Panc1 (cell line): ENCODE results near the gene GMPR2.

ENCODE experiments used
- CTCF ChIP-seq: fragments of 450-650 bp; IDR thresholded peaks from 2 replicates; pipeline ENCODE4 v1.5.1; 2017; ENCODE audit warnings: mild to moderate bottlenecking
- POLR2AphosphoS5 ChIP-seq: IDR thresholded peaks from 2 replicates; pipeline ENCODE4 v1.6.1; 2012; ENCODE audit warnings: mild to moderate bottlenecking, low read depth, low read length, moderate library complexity
- REST ChIP-seq, 2 experiments: IDR thresholded peaks; 2 replicates each; pipeline ENCODE4 v1.6.1; 2011 to 2012; ENCODE audit warnings: low read depth in 2 of 2, control low read depth in 1 of 2, low read length in 1 of 2, mild to moderate bottlenecking in 1 of 2, moderate library complexity in 1 of 2; ENCODE audit not compliant: insufficient read depth in 1 of 2

- no peak for TF ChIP-seq CTCF
- no peak for TF ChIP-seq POLR2AphosphoS5
- no peak for TF ChIP-seq REST (IDR thresholded peaks at IDR 0.05; ENCODE audit: insufficient read depth in 1 of 2, low read depth in 2 of 2, low read length in 1 of 2)
These were observed 33.9 kb downstream of the GMPR2 start for GRCh38 chr14:24266344-24267244.
